Stimulated activated CD4-positive, alpha-beta T cell treated with anti-CD3 and anti-CD28 coated beads, TNF-alpha, amount 100 ng/mL, for 1 hour (primary cell): ENCODE data around the gene VCP.

Experiments
- DNase-seq, 3 donors: peaks; one replicate each; pipeline ENCODE4 v3.0.0-alpha.2; 2020; ENCODE audit warnings: low read depth in 3 of 3, low spot score in 1 of 3

The VCP gene

GRCh38 chr9:35103660-35104191, 31.3 kb upstream of the VCP start:
- DNase-seq: no peak

- DNase-seq: peak; percentile 79 to 82 (median 80)
These were observed 30.6 kb upstream of the VCP start, which contains the start of gene STOML2 for GRCh38 chr9:35102769-35103659. STOML2 (minus strand) TSS chr9:35103131; CDS start chr9:35103094, 37 bp downstream.

- no peak for DNase-seq
These were observed 30.0 kb upstream of the VCP start for GRCh38 chr9:35102465-35102768.

GRCh38 chr9:35097573-35097972, 25.1 kb upstream of the VCP start:
- DNase-seq: no peak

GRCh38 chr9:35096035-35096849, 23.8 kb upstream of the VCP start, which contains the start of gene PIGO:
PIGO (minus strand) TSS chr9:35096591; CDS start chr9:35095565, 1,026 bp downstream.
- DNase-seq: peak; percentile 70 to 86 (median 73)

- no peak for DNase-seq
These were observed 19.1 kb upstream of the VCP start for GRCh38 chr9:35091536-35091935.

GRCh38 chr9:35089434-35089833, 17.0 kb upstream of the VCP start:
- DNase-seq: no peak

DNA sequence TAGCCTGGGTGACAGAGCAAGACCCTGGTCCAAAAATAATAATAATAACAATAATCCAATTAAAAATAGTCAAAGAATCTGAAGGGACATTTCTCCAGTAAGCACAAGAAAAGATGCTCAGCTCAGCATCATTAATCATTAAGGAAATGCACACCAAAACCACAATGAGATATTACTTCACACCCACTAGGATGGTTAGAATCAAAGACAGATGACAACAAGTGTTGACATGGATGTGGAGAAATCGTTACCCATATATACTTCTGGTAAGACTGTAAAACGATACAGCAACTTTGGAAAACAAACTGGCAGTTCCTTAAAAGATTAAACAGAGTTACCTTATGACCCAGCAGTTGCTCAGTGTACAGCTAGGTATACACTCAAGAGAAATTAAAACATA, 12.7 kb upstream of the VCP start:
- DNase-seq: no peak

DNA sequence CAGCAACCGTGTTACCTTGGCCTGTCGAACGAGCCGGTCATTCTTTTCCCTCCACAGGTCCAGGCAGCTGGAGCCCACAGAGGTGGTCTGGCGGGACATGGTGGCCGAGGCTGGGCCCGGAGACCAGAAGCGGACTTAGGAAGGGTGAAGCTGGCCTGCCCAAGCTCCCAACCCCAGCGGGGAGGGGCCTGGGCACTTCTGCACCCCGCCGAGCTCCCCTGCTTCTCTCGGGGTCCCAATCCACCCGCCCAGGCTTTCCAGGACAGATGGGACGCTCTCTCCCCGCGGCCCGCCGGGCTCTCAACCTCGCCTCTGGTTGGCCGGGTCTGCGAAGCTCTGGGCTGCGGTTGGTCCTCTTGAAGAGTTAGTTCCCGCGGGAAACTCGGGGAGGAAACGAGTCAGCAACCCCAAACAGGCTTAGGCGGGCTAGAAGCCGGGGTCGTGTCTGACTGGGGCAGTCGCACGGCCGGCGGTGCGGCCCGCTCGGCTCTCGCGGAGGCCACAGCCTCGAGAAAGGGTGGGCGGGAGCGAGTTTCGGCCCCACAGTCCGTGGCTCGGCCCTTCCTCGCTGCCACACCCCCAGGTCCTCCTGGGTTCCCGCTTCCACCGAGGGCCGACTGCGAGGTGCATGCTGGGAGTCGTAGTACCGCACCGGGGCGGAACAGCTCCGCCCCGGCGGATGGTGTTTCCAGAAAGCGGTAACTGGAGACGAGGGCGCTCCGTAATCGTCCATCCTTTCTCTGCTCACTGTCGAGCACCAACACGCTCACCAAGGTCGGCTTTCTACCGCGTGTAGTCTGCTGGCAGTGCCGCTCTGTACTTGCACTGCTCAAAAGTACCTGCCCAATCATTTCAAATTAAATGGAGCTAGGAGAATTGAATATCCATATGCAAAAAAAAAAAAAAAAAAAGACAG, 7.3 kb upstream of the VCP start, which contains the start of gene FANCG:
TSS of gene FANCG (minus strand) at position 517 of the 916 bp plus-strand sequence. CDS start at position 99, 418 bp downstream.
- peak; percentile 43 to 71 (median 57) for DNase-seq

DNA sequence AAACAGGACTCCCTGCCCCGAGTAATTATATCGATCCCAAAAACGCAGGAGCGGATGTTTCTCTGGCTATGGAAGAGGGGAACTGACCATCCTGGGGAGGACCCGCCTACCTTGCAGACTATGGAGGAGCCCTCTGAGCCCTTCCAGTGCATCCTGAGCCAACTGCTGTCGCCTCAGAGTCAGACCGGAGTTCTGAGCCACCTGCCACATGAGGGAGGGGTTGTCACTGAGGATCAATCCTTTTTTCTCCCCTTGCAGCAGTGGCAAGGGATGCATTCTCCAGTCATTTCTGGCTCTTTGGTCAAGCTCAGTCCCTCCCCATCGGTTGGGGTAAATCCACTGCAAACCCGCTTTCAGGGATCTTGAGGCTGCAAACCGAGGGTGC, 6.6 kb upstream of the VCP start:
- no peak for DNase-seq

DNA sequence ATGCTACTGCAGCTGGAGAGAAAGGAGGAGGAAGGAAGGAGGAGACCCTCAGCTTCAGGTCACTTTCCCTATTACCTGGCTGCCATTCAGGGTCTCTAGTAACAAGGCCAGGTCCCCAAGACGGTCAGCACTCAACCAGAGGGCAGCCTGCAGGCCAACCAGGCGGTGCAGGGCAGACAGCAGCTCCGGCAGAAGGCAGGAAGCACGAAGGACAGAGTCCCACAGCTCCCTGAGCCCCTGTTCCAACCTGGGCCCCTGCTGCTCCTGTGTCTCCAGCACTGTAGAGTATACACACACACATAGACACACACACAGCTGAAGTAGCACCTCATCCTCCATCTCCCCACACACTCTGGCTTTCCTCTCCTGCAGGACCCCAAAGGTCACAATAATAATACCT, 5.6 kb upstream of the VCP start:
- no peak for DNase-seq

DNA sequence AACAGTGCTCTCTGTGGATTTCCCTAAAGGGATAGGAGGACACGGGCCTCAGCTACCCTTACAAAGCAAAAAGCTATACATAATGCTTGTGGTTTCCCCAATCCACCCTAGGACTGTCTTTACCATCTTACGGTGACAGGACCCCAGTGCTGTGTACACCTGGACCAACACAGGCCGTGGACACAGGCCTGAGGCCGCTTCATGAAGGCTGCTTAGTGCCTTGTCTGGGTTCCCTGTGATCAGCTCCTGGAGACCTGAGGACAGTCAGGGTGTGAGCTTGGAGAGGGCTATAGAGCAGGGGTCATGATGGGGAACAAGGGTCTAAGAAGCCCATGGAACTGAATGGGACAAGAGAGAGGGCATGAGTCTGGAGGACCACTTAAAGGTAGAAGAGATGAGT, 4.4 kb upstream of the VCP start:
- DNase-seq: no peak

DNA sequence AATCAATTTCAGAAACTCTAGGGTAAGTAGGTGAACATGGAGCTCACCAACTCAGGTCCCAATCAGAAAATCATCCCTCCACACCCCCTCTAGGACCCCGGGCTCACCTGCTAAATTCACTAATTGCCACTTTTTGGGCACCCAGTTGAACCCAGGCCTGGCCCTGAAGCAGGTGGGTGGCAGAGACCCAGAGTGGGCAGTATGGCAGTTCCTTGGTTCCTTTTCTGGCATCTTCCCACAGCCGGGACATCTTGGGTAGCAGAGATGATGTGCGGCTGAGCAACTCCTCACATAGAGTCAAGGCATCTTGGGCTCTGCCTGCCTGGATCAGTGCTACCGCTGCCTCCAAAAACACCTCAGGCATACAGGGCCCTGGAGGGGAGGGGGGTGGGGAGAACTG, 2.9 kb upstream of the VCP start:
- no peak for DNase-seq

- no peak for DNase-seq
These were observed 2.4 kb upstream of the VCP start for GRCh38 chr9:35074791-35075190.

- DNase-seq: no peak
These were observed 1.7 kb upstream of the VCP start for GRCh38 chr9:35074141-35074540.

- no peak for DNase-seq
These were observed 821 bp upstream of the VCP start for GRCh38 chr9:35073279-35073612.

GRCh38 chr9:35071814-35072460, 488 bp downstream of the VCP start:
- peak; percentile 32 to 61 (median 47) for DNase-seq

GRCh38 chr9:35070823-35071813, 1.3 kb downstream of the VCP start:
- DNase-seq: no peak

GRCh38 chr9:35069020-35069419, 3.4 kb downstream of the VCP start:
- DNase-seq: no peak
